Activated CD8-positive, alpha-beta T cell treated with anti-CD3 and anti-CD28 coated beads, Interleukin-2, amount 10 ng/mL, durations not matched to agents 7 days and 5 days (primary cell): Measurements from ENCODE around the gene CRADD. TPM values are rescaled to one million over a fixed set of nuclear protein-coding genes. Genes with fewer than 3 reads are reported as not detected.
"Not testable (repeated sequence)": the region's sequence is repeated elsewhere in the genome, so short reads cannot be mapped to it uniquely, and the experiment has no call there.

Experiments
- ATAC-seq: fragments of 150-1000 bp; cut with Tn5 transposase; one replicate; pipeline ENCODE4 v1.10.0; 2021; ENCODE audit warnings: moderate library complexity
- CTCF ChIA-PET: fragments of 350-600 bp; sonication (Branson Sonifier 250); formaldehyde crosslinking; loops from one replicate; lab custom pipeline; 2021; ENCODE audit warnings: antibody characterized with exemption; lab: Charles Lee
- POLR2A ChIA-PET: fragments of 350-600 bp; sonication (Branson Sonifier 250); formaldehyde crosslinking; loops from one replicate; lab custom pipeline; 2021; ENCODE audit warnings: antibody characterized with exemption; lab: Charles Lee
- DNase-seq: peaks from one replicate; pipeline ENCODE4 v3.0.0-alpha.2; 2020
- H3K27ac Mint-ChIP-seq: one replicate; pipeline ENCODE4 v1.8.0; 2021; ENCODE audit warnings: mild to moderate bottlenecking, mixed read lengths
- H3K27me3 Mint-ChIP-seq: one replicate; pipeline ENCODE4 v1.8.0; 2021; ENCODE audit warnings: low read depth, mixed read lengths
- H3K36me3 Mint-ChIP-seq: one replicate; pipeline ENCODE4 v1.8.0; 2021; ENCODE audit warnings: low read depth, mixed read lengths
- H3K4me1 Mint-ChIP-seq: one replicate; pipeline ENCODE4 v1.8.0; 2021; ENCODE audit warnings: low read depth, mixed read lengths
- H3K4me3 Mint-ChIP-seq: one replicate; pipeline ENCODE4 v1.8.0; 2021; ENCODE audit warnings: mild to moderate bottlenecking, mixed read lengths
- H3K9me3 Mint-ChIP-seq: one replicate; pipeline ENCODE4 v1.8.0; 2022; ENCODE audit warnings: mixed read lengths; ENCODE audit not compliant: insufficient read depth
- total RNA-seq, 2 experiments: library from RNA; stranded (reverse); gene quantifications; one replicate each; pipeline ENCODE4 v1.2.3, GENCODE V29; 2021

Gene CRADD
- total RNA-seq, 2 experiments from 2014 or later, result 10.8 to 14.6 TPM

GRCh38 chr12:93853698-93854478 lies 176.7 kb downstream of the CRADD start:
- H3K4me3 Mint-ChIP-seq, result no peak overlapping the region
- ATAC-seq (no peak), DNase-seq (no peak)
- CTCF ChIA-PET, result interaction anchor here (0.7 to 2.3 kb wide), 2 partner anchors 20 to 248 kb away, joined by 3 to 5 read pairs; no protein-coding TSS in a partner anchor
- no peak overlapping the region for H3K27ac Mint-ChIP-seq
- POLR2A ChIA-PET, result interaction anchor here (1.0 kb wide), 1 partner anchor 87 kb away, joined by 3 read pairs; no protein-coding TSS in a partner anchor
- H3K27me3 Mint-ChIP-seq, result peaks cover 11% of the 10 kb centered on the region
- peaks cover 18% of the 10 kb centered on the region for H3K36me3 Mint-ChIP-seq
- H3K4me1 Mint-ChIP-seq, result peaks cover 46% of the 10 kb centered on the region
- H3K9me3 Mint-ChIP-seq, result peaks cover 2% of the 10 kb centered on the region

GRCh38 chr12:93855261-93855660 lies 178.1 kb downstream of the CRADD start:
- Mint-ChIP-seq H3K4me1 (peaks cover 36% of the 10 kb centered on the region), H3K27me3 (peaks cover 11% of the 10 kb centered on the region), H3K9me3 (no peaks in the 10 kb centered on the region), H3K27ac (no peak overlapping the region), H3K4me3 (no peak overlapping the region), H3K36me3 (peaks cover 8% of the 10 kb centered on the region)
- ChIA-PET POLR2A (interaction anchor here (0.6 kb wide), 1 partner anchor 1385 kb away, joined by 3 read pairs; no protein-coding TSS in a partner anchor), CTCF (interaction anchor here (0.7 to 2.3 kb wide), 2 partner anchors 247 to 282 kb away, joined by 3 to 5 read pairs; no protein-coding TSS in a partner anchor)
- no peak for DNase-seq
- ATAC-seq, result no peak

GRCh38 chr12:93856611-93857010 lies 179.4 kb downstream of the CRADD start:
- Mint-ChIP-seq H3K27me3 (peaks cover 11% of the 10 kb centered on the region), H3K4me1 (peaks cover 24% of the 10 kb centered on the region), H3K27ac (no peak overlapping the region), H3K4me3 (no peak overlapping the region), H3K9me3 (no peaks in the 10 kb centered on the region), H3K36me3 (peaks cover 6% of the 10 kb centered on the region)
- ChIA-PET POLR2A (no interaction called here), CTCF (interaction anchor here (0.9 kb wide), 1 partner anchor 245 kb away, joined by 3 read pairs; no protein-coding TSS in a partner anchor)
- ATAC-seq (no peak), DNase-seq (no peak)

- DNase-seq (no peak), ATAC-seq (no peak)
- peaks cover 11% of the 10 kb centered on the region for H3K27me3 Mint-ChIP-seq
- no peak overlapping the region for H3K4me3 Mint-ChIP-seq
- CTCF ChIA-PET, result interaction anchor here (0.8 kb wide), 1 partner anchor 245 kb away, joined by 3 read pairs; no protein-coding TSS in a partner anchor
- POLR2A ChIA-PET, result no interaction called here
- H3K9me3 Mint-ChIP-seq, result no peaks in the 10 kb centered on the region
- H3K27ac Mint-ChIP-seq, result no peak overlapping the region
- H3K4me1 Mint-ChIP-seq, result peaks cover 16% of the 10 kb centered on the region
- peaks cover 10% of the 10 kb centered on the region for H3K36me3 Mint-ChIP-seq
Measured at GRCh38 chr12:93857279-93857938, 180.2 kb downstream of the CRADD start.

GRCh38 chr12:93857991-93858447 lies 180.8 kb downstream of the CRADD start:
- H3K9me3 Mint-ChIP-seq, result no peaks in the 10 kb centered on the region
- H3K4me1 Mint-ChIP-seq, result peaks cover 14% of the 10 kb centered on the region
- ChIA-PET POLR2A (no interaction called here), CTCF (interaction anchor here (0.8 kb wide), 1 partner anchor 244 kb away, joined by 3 read pairs; no protein-coding TSS in a partner anchor)
- no peak overlapping the region for H3K27ac Mint-ChIP-seq
- ATAC-seq (no peak), DNase-seq (no peak)
- H3K4me3 Mint-ChIP-seq, result no peak overlapping the region
- peaks cover 11% of the 10 kb centered on the region for H3K27me3 Mint-ChIP-seq
- peaks cover 10% of the 10 kb centered on the region for H3K36me3 Mint-ChIP-seq

- H3K4me3 Mint-ChIP-seq, result no peak overlapping the region
- ChIA-PET POLR2A (interaction anchor here (0.7 kb wide), 1 partner anchor 128 kb away, joined by 5 read pairs; no protein-coding TSS in a partner anchor), CTCF (interaction anchor here (0.7 to 1.5 kb wide), 4 partner anchors 9 to 358 kb away, joined by 3 to 4 read pairs (median 3); no protein-coding TSS in a partner anchor)
- H3K9me3 Mint-ChIP-seq, result peaks cover 13% of the 10 kb centered on the region
- H3K27me3 Mint-ChIP-seq, result peaks cover 5% of the 10 kb centered on the region
- no peak overlapping the region for H3K27ac Mint-ChIP-seq
- ATAC-seq, result no peak
- DNase-seq, result no peak
- no peaks in the 10 kb centered on the region for H3K4me1 Mint-ChIP-seq
- H3K36me3 Mint-ChIP-seq, result peaks cover 11% of the 10 kb centered on the region
Measured at GRCh38 chr12:93860668-93861373, 183.6 kb downstream of the CRADD start.

- Mint-ChIP-seq H3K27ac (no peak overlapping the region), H3K9me3 (peaks cover 27% of the 10 kb centered on the region), H3K4me3 (no peak overlapping the region), H3K27me3 (peaks cover 2% of the 10 kb centered on the region), H3K4me1 (no peaks in the 10 kb centered on the region), H3K36me3 (peaks cover 16% of the 10 kb centered on the region)
- ChIA-PET POLR2A (no interaction called here), CTCF (no interaction called here)
- no peak for ATAC-seq
- no peak for DNase-seq
Measured at GRCh38 chr12:93862424-93862823, 185.2 kb downstream of the CRADD start.

GRCh38 chr12:93865751-93866150 lies 188.6 kb downstream of the CRADD start:
- no peak for ATAC-seq
- CTCF ChIA-PET, result no interaction called here
- Mint-ChIP-seq H3K4me3 (no peak overlapping the region), H3K27me3 (peaks cover 5% of the 10 kb centered on the region), H3K36me3 (peaks cover 15% of the 10 kb centered on the region), H3K4me1 (no peaks in the 10 kb centered on the region), H3K9me3 (peaks cover 45% of the 10 kb centered on the region), H3K27ac (no peak overlapping the region)
- DNase-seq, result no peak
- POLR2A ChIA-PET, result no interaction called here

- ChIA-PET POLR2A (no interaction called here), CTCF (no interaction called here)
- DNase-seq (no peak), ATAC-seq (no peak)
- H3K4me1 Mint-ChIP-seq, result no peaks in the 10 kb centered on the region
- H3K9me3 Mint-ChIP-seq, result peaks cover 62% of the 10 kb centered on the region
- H3K27ac Mint-ChIP-seq, result no peak overlapping the region
- H3K4me3 Mint-ChIP-seq, result no peak overlapping the region
- H3K27me3 Mint-ChIP-seq, result peaks cover 8% of the 10 kb centered on the region
- peaks cover 17% of the 10 kb centered on the region for H3K36me3 Mint-ChIP-seq
Measured at GRCh38 chr12:93868771-93869170, 191.6 kb downstream of the CRADD start.

GRCh38 chr12:93870020-93870795 lies 193.0 kb downstream of the CRADD start:
- Mint-ChIP-seq H3K4me3 (no peak overlapping the region), H3K36me3 (peaks cover 16% of the 10 kb centered on the region), H3K27me3 (peaks cover 11% of the 10 kb centered on the region), H3K4me1 (no peaks in the 10 kb centered on the region), H3K27ac (no peak overlapping the region), H3K9me3 (peaks cover 66% of the 10 kb centered on the region)
- ATAC-seq (no peak), DNase-seq (no peak)
- CTCF ChIA-PET, result no interaction called here
- POLR2A ChIA-PET, result no interaction called here

GRCh38 chr12:93871566-93871965 lies 194.4 kb downstream of the CRADD start:
- H3K36me3 Mint-ChIP-seq, result peaks cover 11% of the 10 kb centered on the region
- H3K27me3 Mint-ChIP-seq, result peaks cover 11% of the 10 kb centered on the region
- H3K4me1 Mint-ChIP-seq, H3K27ac Mint-ChIP-seq, DNase-seq, CTCF ChIA-PET, H3K4me3 Mint-ChIP-seq, ATAC-seq, POLR2A ChIA-PET: not testable (repeated sequence)
- peaks cover 66% of the 10 kb centered on the region for H3K9me3 Mint-ChIP-seq
